Measurements from ENCODE around the gene HAPSTR1.

DNA sequence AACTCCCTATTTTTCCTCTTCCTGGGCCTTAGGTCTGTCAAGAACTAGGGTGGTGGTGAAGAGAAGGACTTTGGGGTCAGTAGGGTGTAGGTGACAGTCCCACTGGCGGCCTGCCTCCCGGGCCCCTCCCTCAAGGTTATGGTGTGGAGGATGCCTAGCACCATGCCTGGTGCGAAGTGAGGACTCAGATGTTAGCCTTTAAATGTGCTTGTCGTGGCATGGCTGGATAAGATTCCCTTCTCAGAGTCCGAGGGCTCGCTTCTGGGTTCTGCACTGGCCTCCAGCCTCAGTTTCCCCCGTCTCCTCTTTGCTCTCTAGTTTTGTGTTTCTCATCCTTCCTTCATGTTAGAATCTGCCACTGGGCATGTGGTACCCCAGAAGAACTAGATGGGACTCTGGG is 32.0 kb downstream of the HAPSTR1 start:
- no peak for TF ChIP-seq CTCF (IDR thresholded peaks at IDR 0.05; ENCODE audit: low read depth, low read length, missing input control)
- no peak for TF ChIP-seq YY1 (IDR thresholded peaks at IDR 0.05)
- TF ChIP-seq ZBTB33 (IDR thresholded peaks at IDR 0.05): no peak
- TF ChIP-seq REST (IDR thresholded peaks at IDR 0.05): no peak
- TF ChIP-seq GABPA (IDR thresholded peaks at IDR 0.05 in 1 of 2, conservative IDR thresholded peaks at IDR 0.05 in 1 of 2): no peak
- TF ChIP-seq EGR1 (IDR thresholded peaks at IDR 0.05; ENCODE audit: low read depth in 2 of 2): no peak
- TF ChIP-seq TAF1 (conservative IDR thresholded peaks at IDR 0.05): no peak
- TF ChIP-seq JUND (IDR thresholded peaks at IDR 0.05): no peak
- no peak for TF ChIP-seq RAD21 (IDR thresholded peaks at IDR 0.05)

All from liver (tissue), 3 donors.